H1 (cell line): Measurements from ENCODE around the gene PEPD. TPM values are rescaled to one million over a fixed set of nuclear protein-coding genes. Genes with fewer than 3 reads are reported as not detected.

Source experiments
- CTCF ChIA-PET: fragments of 300-600 bp; sonication (Branson Sonifier 250); formaldehyde crosslinking; loops from one replicate; lab custom pipeline; 2021; ENCODE audit not compliant: partially characterized antibody; lab: Charles Lee
- POLR2A ChIA-PET: fragments of 300-600 bp; sonication (Branson Sonifier 250); formaldehyde crosslinking; loops from one replicate; lab custom pipeline; 2021; ENCODE audit warnings: inconsistent platforms; ENCODE audit not compliant: partially characterized antibody; lab: Charles Lee
- DNase-seq, 2 experiments: peaks; one replicate each; pipeline versions ENCODE4 v3.0.0 to v3.0.0-alpha.2; 2010 to 2022; ENCODE audit warnings: low spot score in 2 of 2, low read depth in 1 of 2, mixed read lengths in 1 of 2
- FAIRE-seq: peaks from 2 replicates; lab custom pipeline; 2011; peaks lifted over from hg19 to GRCh38; lab: Jason Lieb, UNC
- H2AFZ ChIP-seq: 2 replicates; pipeline ENCODE4 v1.8.1; 2012; ENCODE audit warnings: low read length, inconsistent platforms
- H2AK5ac ChIP-seq: 2 replicates; pipeline ENCODE4 v1.6.1; 2013; ENCODE audit warnings: low read depth, low read length
- H2BK120ac ChIP-seq: replicated peaks from 2 replicates; pipeline ENCODE3; 2013; ENCODE audit warnings: low read depth, low read length, inconsistent platforms
- H2BK12ac ChIP-seq: 2 replicates; pipeline ENCODE4 v1.6.1; 2013; ENCODE audit warnings: low read depth, low read length
- H2BK15ac ChIP-seq: 2 replicates; pipeline ENCODE4 v1.6.1; 2013; ENCODE audit warnings: low read length
- H2BK20ac ChIP-seq: 2 replicates; pipeline ENCODE4 v1.6.1; 2013; ENCODE audit warnings: low read length
- H2BK5ac ChIP-seq: 2 replicates; pipeline ENCODE4 v1.6.1; 2013; ENCODE audit warnings: low read depth, low read length
- H3K14ac ChIP-seq: 2 replicates; pipeline ENCODE4 v1.6.1; 2013; ENCODE audit warnings: inconsistent platforms; ENCODE audit not compliant: insufficient read length
- H3K18ac ChIP-seq: 2 replicates; pipeline ENCODE4 v1.6.1; 2013; ENCODE audit warnings: low read length; ENCODE audit errors: extremely low read depth
- H3K23ac ChIP-seq: 2 replicates; pipeline ENCODE4 v1.6.1; 2013; ENCODE audit warnings: inconsistent platforms; ENCODE audit not compliant: insufficient read length
- H3K23me2 ChIP-seq: 2 replicates; pipeline ENCODE4 v1.6.1; 2013; ENCODE audit warnings: low read depth, low read length
- H3K27ac ChIP-seq: 2 replicates; pipeline ENCODE4 v1.6.1; 2011; ENCODE audit warnings: low read depth, low read length, inconsistent platforms
- H3K27me3 ChIP-seq, 4 experiments: replicated peaks in 1 of 4; 1 replicate in 1 of 4; 2 replicates in 3 of 4; pipeline versions ENCODE4 v1.6.1 to v1.8.1; 2011 to 2013; ENCODE audit warnings: low read length in 3 of 4, mild to moderate bottlenecking in 3 of 4, inconsistent platforms in 2 of 4, mixed read lengths in 2 of 4, moderate library complexity in 1 of 4; ENCODE audit not compliant: control insufficient read depth in 3 of 4, insufficient read depth in 3 of 4; ENCODE audit errors: extremely low read depth in 1 of 4
- H3K36me3 ChIP-seq, 4 experiments: 2 replicates each; pipeline versions ENCODE4 v1.6.1 to v1.8.1; 2011 to 2013; ENCODE audit warnings: mild to moderate bottlenecking in 4 of 4, low read length in 3 of 4, moderate library complexity in 2 of 4, control low read depth in 1 of 4, inconsistent platforms in 1 of 4; ENCODE audit not compliant: insufficient read depth in 4 of 4, control insufficient read depth in 2 of 4
- H3K4ac ChIP-seq: replicated peaks from 2 replicates; pipeline ENCODE3; 2013; ENCODE audit warnings: low read length, low read depth, mixed read lengths, inconsistent platforms; ENCODE audit not compliant: insufficient read length
- H3K4me1 ChIP-seq, 4 experiments: replicated peaks in 1 of 4; 1 replicate in 1 of 4; 2 replicates in 3 of 4; pipeline versions ENCODE4 v1.6.1 to v1.8.1; 2011 to 2013; ENCODE audit warnings: low read length in 3 of 4, inconsistent platforms in 2 of 4, mixed read lengths in 1 of 4; ENCODE audit not compliant: insufficient read depth in 4 of 4, control insufficient read depth in 3 of 4
- H3K4me2 ChIP-seq, 2 experiments: 2 replicates each; pipeline versions ENCODE4 v1.6.1 to v1.8.1; 2011 to 2013; ENCODE audit warnings: low read depth in 2 of 2, low read length in 2 of 2, control low read depth in 1 of 2, inconsistent platforms in 1 of 2, mild to moderate bottlenecking in 1 of 2; ENCODE audit not compliant: insufficient read depth in 1 of 2
- H3K4me3 ChIP-seq, 4 experiments: fragments of 200-600, 300-600 bp in 1 of 4; sonication (generic), shearing (Covaris generic), sonication (Bioruptor Twin) in 1 of 4; 2 replicates each; pipeline versions ENCODE4 v1.5.1 to v1.8.1; 2011 to 2016; ENCODE audit warnings: low read length in 4 of 4, low read depth in 3 of 4, control low read depth in 2 of 4, inconsistent platforms in 2 of 4, mild to moderate bottlenecking in 2 of 4, mixed read lengths in 1 of 4, moderate library complexity in 1 of 4; ENCODE audit not compliant: insufficient read depth in 2 of 4; ENCODE audit errors: extremely low read depth in 1 of 4
- H3K56ac ChIP-seq: replicated peaks from 2 replicates; pipeline ENCODE3; 2013; ENCODE audit warnings: low read depth, mild to moderate bottlenecking, mixed read lengths, low read length, inconsistent platforms; ENCODE audit not compliant: insufficient read length
- H3K79me1 ChIP-seq: 2 replicates; pipeline ENCODE4 v1.6.1; 2013; ENCODE audit warnings: low read depth, low read length, control low read depth
- H3K79me2 ChIP-seq, 2 experiments: 2 replicates each; pipeline versions ENCODE4 v1.6.1 to v1.8.1; 2012 to 2013; ENCODE audit warnings: low read length in 2 of 2, mild to moderate bottlenecking in 2 of 2, inconsistent platforms in 1 of 2; ENCODE audit not compliant: insufficient read depth in 2 of 2, control insufficient read depth in 1 of 2
- H3K9ac ChIP-seq, 4 experiments: replicated peaks in 1 of 4; 1 replicate in 1 of 4; 2 replicates in 3 of 4; pipeline versions ENCODE4 v1.6.1 to v1.8.1; 2011 to 2013; ENCODE audit warnings: low read depth in 3 of 4, low read length in 3 of 4, control low read depth in 2 of 4, mild to moderate bottlenecking in 2 of 4, moderate library complexity in 2 of 4, inconsistent platforms in 1 of 4; ENCODE audit errors: extremely low read depth in 1 of 4
- H3K9me3 ChIP-seq, 2 experiments: 2 replicates each; pipeline versions ENCODE4 v1.6.1 to v1.8.1; 2012 to 2013; ENCODE audit warnings: mild to moderate bottlenecking in 2 of 2, moderate library complexity in 2 of 2, control low read depth in 1 of 2, inconsistent platforms in 1 of 2, low read depth in 1 of 2, low read length in 1 of 2, mixed read lengths in 1 of 2; ENCODE audit not compliant: insufficient read depth in 2 of 2
- H4K20me1 ChIP-seq, 2 experiments: replicated peaks in 1 of 2; 2 replicates each; pipeline versions ENCODE3 to v1.8.1; 2011 to 2013; ENCODE audit warnings: inconsistent platforms in 2 of 2, low read length in 2 of 2, mild to moderate bottlenecking in 1 of 2; ENCODE audit not compliant: insufficient read depth in 2 of 2, control insufficient read depth in 1 of 2
- H4K5ac ChIP-seq: 2 replicates; pipeline ENCODE4 v1.6.1; 2013; ENCODE audit warnings: low read length, low read depth, mixed read lengths, inconsistent platforms; ENCODE audit not compliant: insufficient read length
- H4K8ac ChIP-seq: 2 replicates; pipeline ENCODE4 v1.8.0; 2013; ENCODE audit warnings: mild to moderate bottlenecking, moderate library complexity, low read length, inconsistent platforms; ENCODE audit not compliant: insufficient read depth; ENCODE audit errors: extremely low read depth
- H4K91ac ChIP-seq: replicated peaks from 2 replicates; pipeline ENCODE3; 2013; ENCODE audit warnings: low read length, mixed read lengths, inconsistent platforms; ENCODE audit not compliant: insufficient read length
- BCL11A ChIP-seq, 2 experiments: IDR thresholded peaks; one replicate each; pipeline ENCODE4 v1.6.1; 2011; ENCODE audit warnings: low read depth in 2 of 2, low read length in 2 of 2, mild to moderate bottlenecking in 2 of 2
- EGR1 ChIP-seq: IDR thresholded peaks from 2 replicates; pipeline ENCODE4 v1.6.1; 2011; ENCODE audit warnings: low read depth, low read length, borderline replicate concordance
- FOSL1 ChIP-seq: IDR thresholded peaks from 2 replicates; pipeline ENCODE4 v1.6.1; 2011; ENCODE audit warnings: mild to moderate bottlenecking, low read depth, low read length, moderate library complexity; ENCODE audit not compliant: insufficient read depth
- HDAC6 ChIP-seq: IDR thresholded peaks from one replicate; pipeline ENCODE4 v1.7.1; 2012; ENCODE audit warnings: low read depth, mild to moderate bottlenecking, inconsistent platforms, low read length, moderate library complexity
- KDM1A ChIP-seq: fragments of 200-600, 300-600 bp; sonication (generic); IDR thresholded peaks from 2 replicates; pipeline ENCODE4 v1.7.1; 2016; ENCODE audit warnings: mild to moderate bottlenecking, low read length, borderline replicate concordance
- POLR2A ChIP-seq, 2 experiments: IDR thresholded peaks; 1 replicate in 1 of 2; 2 replicates in 1 of 2; pipeline ENCODE4 v1.6.1; 2011; ENCODE audit warnings: low read depth in 2 of 2, low read length in 2 of 2, mild to moderate bottlenecking in 2 of 2; ENCODE audit errors: control extremely low read depth in 1 of 2
- SIX5 ChIP-seq: IDR thresholded peaks from 2 replicates; pipeline ENCODE4 v1.6.1; 2011; ENCODE audit warnings: mild to moderate bottlenecking, low read depth, low read length
- SRF ChIP-seq: IDR thresholded peaks from 2 replicates; pipeline ENCODE4 v1.6.1; 2011; ENCODE audit warnings: mild to moderate bottlenecking, low read depth, low read length, moderate library complexity
- TCF12 ChIP-seq: IDR thresholded peaks from 2 replicates; pipeline ENCODE4 v1.6.1; 2011; ENCODE audit warnings: low read depth, mild to moderate bottlenecking, low read length
- WGBS, 2 experiments: shearing (Covaris generic) in 1 of 2; methylation state at CpG; one replicate each; pipeline versions ENCODE4 v1.1.6 to v1.1.7; 2013 to 2015; ENCODE audit warnings: low lambda C conversion rate in 2 of 2, mixed read lengths in 2 of 2, inconsistent platforms in 1 of 2, low coverage in 1 of 2, missing lambda C conversion rate in 1 of 2; ENCODE audit not compliant: insufficient replicate concordance in 2 of 2, insufficient coverage in 1 of 2, insufficient read length in 1 of 2; ENCODE audit errors: extremely low coverage in 1 of 2, missing lambda C conversion rate in 1 of 2; 5-methylcytosine and 5-hydroxymethylcytosine counted together
- polyA plus RNA-seq, 7 experiments: library from polyadenylated mRNA; depleted of rRNA in 3 of 7; stranded (reverse) in 5 of 7; unstranded in 2 of 7; fragments of >200 nt in 5 of 7; fragments of 200-250 nt in 2 of 7; gene quantifications; 1 replicate in 5 of 7; 2 replicates in 1 of 7; 4 replicates in 1 of 7; pipeline versions ENCODE4 v1.2.1 to v1.2.3, GENCODE V29; 2011 to 2013; ENCODE audit warnings: missing spikeins in 2 of 7, mixed read lengths in 2 of 7
- total RNA-seq: library from RNA; stranded (reverse); fragmentation: NEBNext Ultra II Directional; extraction: Animal tissue kit (Norgen Biotek cat#: 25700); gene quantifications from 2 replicates; pipeline ENCODE4 v1.2.1, GENCODE V29; 2021
- TF ChIP-seq, protein P1 (sequence below): IDR thresholded peaks from 2 replicates; pipeline ENCODE4 v1.6.1; 2011; ENCODE audit warnings: low read length, improper control_type of control experiment
- TF ChIP-seq, protein P2 (sequence below): IDR thresholded peaks from 2 replicates; pipeline ENCODE4 v1.6.1; 2011; ENCODE audit warnings: low read depth, mild to moderate bottlenecking, low read length; ENCODE audit not compliant: insufficient read depth

Gene PEPD
- total and polyA plus RNA-seq, 2 of the 8 experiments (the other 6 are each of a cell fraction or from before 2014, with no cell fraction given) = 84.1 to 178 TPM

DNA sequence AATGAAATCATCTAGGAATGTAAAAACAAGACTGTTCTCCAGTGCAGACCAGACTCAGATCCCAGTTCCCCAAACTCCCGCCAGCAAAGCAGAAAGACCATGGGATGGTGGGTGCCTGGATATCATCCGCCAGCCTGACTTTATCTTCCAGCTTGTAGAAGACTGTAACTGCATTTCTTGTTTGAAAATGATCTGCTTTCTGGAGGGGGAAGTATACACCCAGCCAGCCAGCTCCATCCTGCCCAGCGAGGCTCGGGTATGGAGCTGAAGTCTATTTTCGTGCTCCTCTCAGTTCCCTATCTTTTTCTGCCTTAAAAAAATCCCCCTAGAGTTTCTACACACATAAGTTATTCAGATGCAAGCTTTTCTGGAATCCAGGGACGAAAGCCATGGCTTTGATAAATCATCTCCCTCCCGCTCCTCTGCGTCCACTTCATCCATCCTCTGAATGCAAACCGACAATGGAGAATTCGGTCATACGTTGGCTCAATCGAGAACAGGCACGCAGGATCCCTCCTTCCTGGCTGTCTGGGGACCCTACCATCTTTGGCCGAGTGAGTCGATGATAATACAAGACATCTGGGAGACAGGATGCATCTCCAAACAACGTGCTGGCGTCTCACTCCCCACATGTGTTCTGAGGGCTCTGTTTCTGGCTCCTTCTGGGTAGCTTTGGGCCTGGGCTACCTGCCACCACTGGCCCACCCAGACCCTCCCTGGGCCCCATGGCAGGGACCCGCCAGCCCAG, 116.9 kb downstream of the PEPD start:
- H4K5ac ChIP-seq = no peak overlapping the region
- ChIA-PET POLR2A (interaction anchor here (0.8 to 1.1 kb wide), 2 partner anchors 10 to 169 kb away, joined by 3 read pairs; no protein-coding TSS in a partner anchor), CTCF (interaction anchor here (0.6 to 24.5 kb wide), 17 partner anchors 7 to 373 kb away, joined by 3 to 426 read pairs (median 4); no protein-coding TSS in a partner anchor)
- no peak overlapping the region for H2BK15ac ChIP-seq
- no peaks in the 10 kb centered on the region for H3K79me1 ChIP-seq
- DNase-seq (no peak), FAIRE-seq (no peak)
- WGBS, 2 experiments = 89% methylated on average over 18 of the region's 18 CpGs; no CpG with 5 or more reads in 1 of the 2 experiments
- H3K4me1 ChIP-seq = peaks cover 0 to 6% (median 5%) of the 10 kb centered on the region in 4 experiments; a peak in 5 of 7 replicates
- no peak overlapping the region for H2BK20ac ChIP-seq
- H2AK5ac ChIP-seq = no peak overlapping the region
- no peak overlapping the region for H3K23ac ChIP-seq
- H3K9ac ChIP-seq = no peak overlapping the region
- no peak overlapping the region for H2BK12ac ChIP-seq
- no peak overlapping the region for H3K4me3 ChIP-seq
- H2BK5ac ChIP-seq = no peak overlapping the region
- no peaks in the 10 kb centered on the region for H3K9me3 ChIP-seq
- no peak overlapping the region for H3K27ac ChIP-seq
- no peaks in the 10 kb centered on the region for H3K79me2 ChIP-seq
- H3K36me3 ChIP-seq = no peaks in the 10 kb centered on the region
- H3K14ac ChIP-seq = no peak overlapping the region
- H3K4ac ChIP-seq = no peak overlapping the region
- H3K27me3 ChIP-seq = no peaks in the 10 kb centered on the region
- no peak overlapping the region for H4K91ac ChIP-seq
- no peak overlapping the region for H2BK120ac ChIP-seq
- H3K4me2 ChIP-seq = no peak overlapping the region
- no peak overlapping the region for H4K8ac ChIP-seq
- peaks cover 2 to 3% of the 10 kb centered on the region in 2 experiments for H4K20me1 ChIP-seq
- H2AFZ ChIP-seq = no peak overlapping the region
- no peak overlapping the region for H3K18ac ChIP-seq
- no peak overlapping the region for H3K56ac ChIP-seq
- no peaks in the 10 kb centered on the region for H3K23me2 ChIP-seq
- TF ChIP-seq HDAC6 = no peak
- TF ChIP-seq POLR2A (IDR thresholded peaks at IDR 0.05; ENCODE audit: control extremely low read depth in 1 of 2, low read depth in 2 of 2, low read length in 2 of 2) = no peak
- TF ChIP-seq FOSL1 = no peak
- TF ChIP-seq SRF = no peak
- no peak for TF ChIP-seq BCL11A (IDR thresholded peaks at IDR 0.05; ENCODE audit: low read depth in 2 of 2, low read length in 2 of 2)
- TF ChIP-seq, protein P1, sequence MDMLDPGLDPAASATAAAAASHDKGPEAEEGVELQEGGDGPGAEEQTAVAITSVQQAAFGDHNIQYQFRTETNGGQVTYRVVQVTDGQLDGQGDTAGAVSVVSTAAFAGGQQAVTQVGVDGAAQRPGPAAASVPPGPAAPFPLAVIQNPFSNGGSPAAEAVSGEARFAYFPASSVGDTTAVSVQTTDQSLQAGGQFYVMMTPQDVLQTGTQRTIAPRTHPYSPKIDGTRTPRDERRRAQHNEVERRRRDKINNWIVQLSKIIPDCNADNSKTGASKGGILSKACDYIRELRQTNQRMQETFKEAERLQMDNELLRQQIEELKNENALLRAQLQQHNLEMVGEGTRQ = no peak
- TF ChIP-seq SIX5 = no peak
- TF ChIP-seq, protein P2, sequence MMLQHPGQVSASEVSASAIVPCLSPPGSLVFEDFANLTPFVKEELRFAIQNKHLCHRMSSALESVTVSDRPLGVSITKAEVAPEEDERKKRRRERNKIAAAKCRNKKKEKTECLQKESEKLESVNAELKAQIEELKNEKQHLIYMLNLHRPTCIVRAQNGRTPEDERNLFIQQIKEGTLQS = no peak
- no peak for TF ChIP-seq TCF12
- TF ChIP-seq EGR1 = no peak
- TF ChIP-seq KDM1A = no peak
